Heart right ventricle (tissue), 16 donors: ENCODE data around the gene NUBPL. TPM values are rescaled to one million over a fixed set of nuclear protein-coding genes. Genes with fewer than 3 reads are reported as not detected.

Source experiments
- ATAC-seq, 8 donors: fragments of 200-7000 bp; cut with Tn5 transposase; one replicate each; pipeline ENCODE4 v1.9.1; 2020; ENCODE audit warnings: mild to moderate bottlenecking in 8 of 8, moderate library complexity in 8 of 8, moderate number of reproducible peaks in 1 of 8
- DNase-seq, 2 donors: peaks; one replicate each; pipeline ENCODE4 v3.0.0-alpha.2; 2020
- H3K27ac ChIP-seq, 10 donors: fragments of 200-600 bp; sonication (generic) in 2 of 10; one replicate each; pipeline versions ENCODE4 v1.5.0 to v1.8.0; 2020 to 2022; ENCODE audit warnings: mild to moderate bottlenecking in 3 of 10
- H3K27me3 ChIP-seq, 7 donors: fragments of 200-600 bp; one replicate each; pipeline ENCODE4 v1.8.0; 2021 to 2022; ENCODE audit warnings: mild to moderate bottlenecking in 2 of 7
- H3K36me3 ChIP-seq, 9 donors: fragments of 200-600 bp; sonication (generic) in 1 of 9; one replicate each; pipeline versions ENCODE4 v1.5.0 to v1.8.0; 2020 to 2022; ENCODE audit warnings: mild to moderate bottlenecking in 2 of 9
- H3K4me1 ChIP-seq, 9 donors: fragments of 200-600 bp; sonication (generic) in 1 of 9; one replicate each; pipeline versions ENCODE4 v1.5.0 to v1.8.0; 2020 to 2022; ENCODE audit warnings: mild to moderate bottlenecking in 4 of 9
- H3K4me3 ChIP-seq, 10 donors: fragments of 200-600 bp; sonication (generic) in 2 of 10; one replicate each; pipeline versions ENCODE4 v1.5.0 to v1.8.0; 2020 to 2022; ENCODE audit warnings: mild to moderate bottlenecking in 7 of 10, moderate library complexity in 2 of 10
- H3K9me3 ChIP-seq, 11 donors: fragments of 200-600 bp in 10 of 11; sonication (generic) in 2 of 11; one replicate each; pipeline versions ENCODE4 v1.5.0 to v1.8.0; 2013 to 2022; ENCODE audit warnings: mild to moderate bottlenecking in 2 of 11, control low read depth in 1 of 11, moderate library complexity in 1 of 11
- WGBS, 2 donors: extraction: QIAGEN DNeasy Blood & Tissue Kit; methylation state at CpG; one replicate each; pipeline ENCODE4 v1.1.7; 2013; ENCODE audit warnings: inconsistent platforms in 1 of 2; 5-methylcytosine and 5-hydroxymethylcytosine counted together
- intact Hi-C, 10 donors: fragments of 100-400 bp; cut with DNase I; formaldehyde crosslinking; loops; one replicate each; pipeline versions ENCODE4 v1.11.1 to v1.14.2; 2022
- polyA plus RNA-seq, 2 donors: library from polyadenylated mRNA; stranded (reverse); fragments of 200-250 nt; gene quantifications; one replicate each; pipeline ENCODE4 v1.2.3, GENCODE V29; 2013
- total RNA-seq, 10 donors: library from RNA; stranded (reverse); fragmentation: NEBNext Ultra II Directional in 3 of 10; extraction: Animal tissue kit (Norgen Biotek cat#: 25700) in 3 of 10; gene quantifications; one replicate each; pipeline versions ENCODE4 v1.2.1 to v1.2.4, GENCODE V29; 2021 to 2023
- TF ChIP-seq, protein P1 (sequence below), 9 donors: fragments of 200-600 bp; sonication (generic) in 2 of 9; IDR thresholded peaks; one replicate each; pipeline versions ENCODE4 v1.5.0 to v1.8.0; 2021 to 2022; ENCODE audit warnings: antibody characterized with exemption in 9 of 9, mild to moderate bottlenecking in 5 of 9, moderate library complexity in 1 of 9
- donor health status: Arrhythmogenic right ventricular cardiomyopathy.
- donor health status: ischemic (EF 13 %, LVEDD 7.1; RV severe dilation, severe dysfunction).
- donor health status: healthy with polysubstance abuse.
- donor health status: DM: no; HTN: yes; CAD: no.
- donor health status: DM: no; HTN: no; CAD: no.
- donor health status: ischemic (EF 25% LVEDD 6.9; RV normal size, moderate dysfunction).
- donor health status: ischemic (EF 25% LVEDD 5.7; RV mildly dilated, moderate dysfunction).
- donor health status: healthy.
- donor health status: DM: yes; HTN: yes; CAD: no.
- donor health status: Ischemic cardiomyopathy.
- donor health status: ischemic (EF 35%, LVEDD 5.7; RV mildly dilated, moderate dysfunction).
- donor health status: nonischemic (EF 11% LVEDD 7.7; RV severe dilation, severe dysfunction).
- donor health status: DM: yes; HTN: yes; CAD: no.
- donor health status: PGD.
- donor health status: ischemic (EF 29% LVEDD 5.4; RV normal size, mild dysfunction).
- donor health status: nonischemic (EF 23%, LVEDD 6.1; RV moderate dilation, normal function).

Gene NUBPL
- total and polyA plus RNA-seq, 12 donors: 4.0 to 32.0 (median 24.1) TPM

DNA sequence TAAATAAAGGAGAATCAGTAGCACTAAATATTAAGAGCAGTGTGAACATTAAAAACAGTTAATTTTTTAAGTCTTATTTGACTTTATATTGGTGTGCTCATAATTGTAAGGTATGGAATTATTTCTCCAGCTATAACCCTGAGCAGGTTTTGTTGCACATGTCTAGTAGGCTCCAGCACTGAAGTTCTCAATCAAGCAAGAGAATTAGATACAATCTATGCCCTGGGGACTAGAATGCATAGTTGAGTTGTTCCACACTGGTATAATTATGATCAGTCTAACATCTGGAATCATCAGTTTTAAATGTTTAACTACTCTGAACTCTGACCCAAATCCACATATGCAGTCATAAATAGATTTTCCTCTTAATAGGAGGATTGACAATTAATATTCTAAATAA is 258.1 kb downstream of the NUBPL start:
- no peak overlapping the region for H3K4me3 ChIP-seq
- H3K27ac ChIP-seq: no peak overlapping the region
- H3K27me3 ChIP-seq: no peaks in the 10 kb centered on the region
- peaks cover 0 to 21% (median 0%) of the 10 kb centered on the region in 11 donors for H3K9me3 ChIP-seq
- intact Hi-C loops: no loop called here
- DNase-seq (no peak), ATAC-seq (no peak)
- TF ChIP-seq, protein P1, sequence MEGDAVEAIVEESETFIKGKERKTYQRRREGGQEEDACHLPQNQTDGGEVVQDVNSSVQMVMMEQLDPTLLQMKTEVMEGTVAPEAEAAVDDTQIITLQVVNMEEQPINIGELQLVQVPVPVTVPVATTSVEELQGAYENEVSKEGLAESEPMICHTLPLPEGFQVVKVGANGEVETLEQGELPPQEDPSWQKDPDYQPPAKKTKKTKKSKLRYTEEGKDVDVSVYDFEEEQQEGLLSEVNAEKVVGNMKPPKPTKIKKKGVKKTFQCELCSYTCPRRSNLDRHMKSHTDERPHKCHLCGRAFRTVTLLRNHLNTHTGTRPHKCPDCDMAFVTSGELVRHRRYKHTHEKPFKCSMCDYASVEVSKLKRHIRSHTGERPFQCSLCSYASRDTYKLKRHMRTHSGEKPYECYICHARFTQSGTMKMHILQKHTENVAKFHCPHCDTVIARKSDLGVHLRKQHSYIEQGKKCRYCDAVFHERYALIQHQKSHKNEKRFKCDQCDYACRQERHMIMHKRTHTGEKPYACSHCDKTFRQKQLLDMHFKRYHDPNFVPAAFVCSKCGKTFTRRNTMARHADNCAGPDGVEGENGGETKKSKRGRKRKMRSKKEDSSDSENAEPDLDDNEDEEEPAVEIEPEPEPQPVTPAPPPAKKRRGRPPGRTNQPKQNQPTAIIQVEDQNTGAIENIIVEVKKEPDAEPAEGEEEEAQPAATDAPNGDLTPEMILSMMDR (IDR thresholded peaks at IDR 0.05): no peak
- H3K4me1 ChIP-seq: peaks cover 0 to 5% (median 0%) of the 10 kb centered on the region in 9 donors
- H3K36me3 ChIP-seq: peaks cover 0 to 13% (median 0%) of the 10 kb centered on the region in 9 donors

DNA sequence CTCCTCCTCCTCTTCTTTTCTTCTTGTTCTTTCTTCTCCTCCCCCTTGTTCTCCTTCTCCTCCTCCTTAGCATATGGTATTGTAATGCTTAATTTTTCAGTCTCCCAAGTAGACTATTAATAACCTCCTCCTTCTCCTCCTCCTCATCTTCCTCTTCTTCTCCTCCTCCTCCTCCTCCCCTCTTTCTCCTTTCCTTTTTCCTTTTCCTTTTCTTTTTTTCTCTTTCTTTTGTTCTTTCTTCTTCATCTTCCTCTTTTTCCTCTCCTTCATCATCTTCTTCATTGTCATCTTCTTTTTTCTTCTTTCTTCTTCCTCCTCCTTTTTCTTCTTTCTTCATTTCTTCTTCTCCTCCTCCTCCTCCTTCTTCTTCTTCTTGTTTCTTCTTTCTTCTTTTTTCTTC is 264.3 kb downstream of the NUBPL start:
- H3K36me3 ChIP-seq: peaks cover 0 to 5% (median 0%) of the 10 kb centered on the region in 9 donors
- peaks cover 0 to 9% (median 3%) of the 10 kb centered on the region in 9 donors for H3K4me1 ChIP-seq
- H3K9me3 ChIP-seq: no peaks in the 10 kb centered on the region
- no peaks in the 10 kb centered on the region for H3K27me3 ChIP-seq
- DNase-seq (no peak), ATAC-seq (no peak)
- intact Hi-C loops: no loop called here
- TF ChIP-seq, protein P1 (IDR thresholded peaks at IDR 0.05): no peak
- no peak overlapping the region for H3K4me3 ChIP-seq
- H3K27ac ChIP-seq: no peak overlapping the region

DNA sequence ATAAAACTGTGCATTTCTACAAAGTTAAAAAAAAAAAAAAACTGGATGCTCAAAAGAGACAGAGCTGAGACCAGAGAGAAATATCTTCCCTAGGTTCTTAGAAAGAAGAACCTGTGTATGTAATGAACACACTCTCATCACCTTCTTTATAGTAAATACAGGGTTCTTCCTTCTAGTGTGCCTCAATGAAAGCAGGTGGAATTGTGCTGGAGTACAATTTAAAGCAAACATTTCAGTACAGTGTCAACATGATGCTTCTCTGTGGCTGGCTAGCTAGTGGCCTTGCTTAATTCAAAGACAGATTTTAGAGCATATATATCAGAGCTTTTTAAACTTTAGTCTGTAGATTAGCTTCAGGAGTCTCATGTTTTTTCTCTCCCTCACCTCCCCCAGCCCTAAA is 266.1 kb downstream of the NUBPL start:
- no peak for DNase-seq
- no peaks in the 10 kb centered on the region for H3K9me3 ChIP-seq
- peaks cover 0 to 9% (median 3%) of the 10 kb centered on the region in 9 donors for H3K4me1 ChIP-seq
- TF ChIP-seq, protein P1 (IDR thresholded peaks at IDR 0.05): no peak
- H3K27me3 ChIP-seq: no peaks in the 10 kb centered on the region
- H3K4me3 ChIP-seq: no peak overlapping the region
- H3K36me3 ChIP-seq: peaks cover 0 to 5% (median 0%) of the 10 kb centered on the region in 9 donors
- no peak overlapping the region for H3K27ac ChIP-seq
- ATAC-seq: no peak
- intact Hi-C loops: no loop called here

DNA sequence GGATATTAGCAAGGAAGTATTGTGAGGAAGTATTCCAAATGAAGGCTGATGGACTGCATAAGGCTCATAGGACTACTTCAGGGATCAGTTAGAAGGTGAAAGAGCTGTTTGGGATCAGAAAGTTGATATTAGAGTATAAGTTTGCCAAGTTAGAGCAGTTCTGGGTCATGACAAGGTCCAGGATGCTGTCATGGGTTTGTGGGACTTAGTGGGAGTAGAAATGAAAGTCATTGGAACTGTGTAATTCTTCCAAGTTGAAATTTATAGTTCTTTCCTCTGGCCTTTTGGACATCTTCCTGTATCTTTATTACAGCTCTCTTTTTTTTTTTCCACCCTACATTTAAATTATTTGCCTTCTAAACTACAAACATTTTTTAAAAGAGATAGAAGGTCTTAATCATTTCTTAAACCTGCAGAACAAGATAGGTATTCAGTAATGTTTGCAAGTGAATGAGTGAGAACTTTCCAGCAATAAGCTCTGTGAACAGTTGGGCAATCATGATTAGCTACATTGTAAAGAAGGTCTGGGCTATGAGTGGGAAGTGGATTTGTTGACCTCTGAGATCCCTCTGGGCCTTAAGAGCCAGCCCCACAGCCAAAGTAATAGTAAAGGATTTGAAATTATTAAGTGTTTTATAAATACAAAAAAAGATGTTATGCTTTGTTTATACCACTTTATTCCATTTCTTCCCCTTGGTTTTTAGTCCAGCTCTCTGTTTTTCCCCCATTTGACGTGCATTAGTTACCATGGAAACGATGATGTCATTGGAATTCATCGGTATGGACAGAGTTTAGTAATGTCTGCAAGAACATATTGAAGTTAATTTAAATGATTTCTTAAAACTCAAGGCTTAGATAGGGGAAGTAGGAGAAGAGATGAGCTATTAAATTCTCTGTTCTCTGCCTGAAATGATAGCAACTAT is 268.0 kb downstream of the NUBPL start:
- 74 to 78% methylated on average over 3 of the region's 3 CpGs for WGBS, 2 donors
- TF ChIP-seq, protein P1 (IDR thresholded peaks at IDR 0.05): no peak
- intact Hi-C loops: no loop called here
- H3K27ac ChIP-seq: peak overlapping the region in 2 of 10 donors; percentile 4 to 5
- H3K9me3 ChIP-seq: no peaks in the 10 kb centered on the region
- no peak overlapping the region for H3K4me3 ChIP-seq
- no peaks in the 10 kb centered on the region for H3K27me3 ChIP-seq
- no peak for ATAC-seq
- peaks cover 0 to 5% (median 0%) of the 10 kb centered on the region in 9 donors for H3K36me3 ChIP-seq
- DNase-seq: no peak
- H3K4me1 ChIP-seq: peaks cover 0 to 7% (median 3%) of the 10 kb centered on the region in 9 donors
